ENCODE measurements around the gene PMP22.

PMP22 gene

DNA sequence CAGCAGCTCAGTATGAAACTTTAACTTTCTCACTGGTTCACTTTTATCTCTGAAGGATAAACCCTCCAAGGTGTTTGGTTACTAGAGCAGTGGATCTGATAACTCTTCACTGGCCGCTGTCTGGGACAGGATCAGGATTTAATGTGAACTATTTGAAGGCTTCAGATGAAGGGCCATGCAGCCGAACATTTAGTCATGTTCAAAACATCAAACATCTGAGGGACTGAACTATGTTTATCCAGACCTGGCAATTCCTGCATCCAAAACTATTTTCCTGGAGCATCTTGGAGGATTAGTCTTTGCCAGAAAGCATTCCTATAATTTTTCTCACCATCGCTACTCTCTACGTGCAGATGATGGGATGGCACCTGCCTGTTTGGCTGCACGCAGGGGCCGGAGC lies 20.3 kb upstream of the PMP22 start:
- Histone ChIP-seq H2BK12ac (ENCODE audit: low read length in 2 of 2) (no peak overlapping the region), H3K4ac (ENCODE audit: low read depth in 1 of 2, low read length in 2 of 2) (no peak overlapping the region), H3K79me1 (replicated peaks; ENCODE audit: low read length, poor library complexity, severe bottlenecking) (no peaks in the 10 kb centered on the region), H3K23ac (ENCODE audit: low read length in 2 of 2) (no peak overlapping the region), H3K9ac (ENCODE audit: low read length) (no peak overlapping the region), H2AK5ac (ENCODE audit: low read length, severe bottlenecking) (no peak overlapping the region), H4K91ac (ENCODE audit: low read length) (no peak overlapping the region), H3K27me3 (ENCODE audit: control insufficient read depth in 1 of 2, insufficient read depth in 1 of 2, low read length in 2 of 2) (no peaks in the 10 kb centered on the region), H3K4me2 (ENCODE audit: low read length, poor library complexity, severe bottlenecking) (no peak overlapping the region), H3K9me3 (ENCODE audit: control insufficient read depth, low read length) (no peaks in the 10 kb centered on the region), H2BK120ac (ENCODE audit: low read depth, low read length) (no peak overlapping the region), H3K27ac (ENCODE audit: low read length, poor library complexity, severe bottlenecking) (no peak overlapping the region), H4K8ac (ENCODE audit: low read length) (no peak overlapping the region), H2BK15ac (ENCODE audit: low read depth, poor library complexity, severe bottlenecking) (no peak overlapping the region), H3K4me1 (ENCODE audit: control insufficient read depth, insufficient read depth, low read depth, low read length) (peaks cover 4% of the 10 kb centered on the region), H3K18ac (ENCODE audit: low read depth in 1 of 2, low read length in 2 of 2) (no peak overlapping the region), H3K36me3 (ENCODE audit: control insufficient read depth in 1 of 2, insufficient read depth in 2 of 2, low read depth in 1 of 2, low read length in 2 of 2) (no peaks in the 10 kb centered on the region), H3K14ac (ENCODE audit: low read length in 2 of 2) (no peak overlapping the region), H2BK5ac (ENCODE audit: low read depth, low read length, poor library complexity, severe bottlenecking) (no peak overlapping the region), H3K4me3 (ENCODE audit: insufficient read depth in 1 of 2, low read depth in 1 of 2, low read length in 2 of 2) (no peak overlapping the region), H2AFZ (ENCODE audit: low read depth, low read length) (no peak overlapping the region)
- 92% methylated on average over 6 of the region's 6 CpGs for WGBS
- no peak for DNase-seq

DNA sequence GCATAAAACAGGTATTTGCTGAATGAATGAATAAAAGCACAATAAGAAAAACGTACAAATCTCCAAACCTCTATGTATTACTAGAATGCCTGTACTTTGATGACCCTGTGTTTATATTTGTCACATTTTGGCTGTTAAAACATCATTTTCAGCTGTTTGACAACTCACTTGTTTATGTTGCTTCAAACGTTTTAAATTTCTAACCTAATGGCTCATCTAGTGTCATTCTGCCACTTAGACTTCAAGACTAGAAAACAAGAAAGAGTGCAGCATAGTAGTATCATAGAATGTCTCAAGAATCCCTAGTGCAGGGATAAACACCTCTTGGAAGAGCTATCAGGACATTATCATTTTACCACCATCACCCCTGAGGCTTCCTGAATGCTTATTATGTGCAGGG lies 19.4 kb upstream of the PMP22 start:
- Histone ChIP-seq H3K27me3 (ENCODE audit: control insufficient read depth in 1 of 2, insufficient read depth in 1 of 2, low read length in 2 of 2) (no peaks in the 10 kb centered on the region), H3K4me2 (ENCODE audit: low read length, poor library complexity, severe bottlenecking) (no peak overlapping the region), H3K4ac (ENCODE audit: low read depth in 1 of 2, low read length in 2 of 2) (no peak overlapping the region), H4K8ac (ENCODE audit: low read length) (no peak overlapping the region), H3K23ac (ENCODE audit: low read length in 2 of 2) (no peak overlapping the region), H3K27ac (ENCODE audit: low read length, poor library complexity, severe bottlenecking) (no peak overlapping the region), H2BK5ac (ENCODE audit: low read depth, low read length, poor library complexity, severe bottlenecking) (no peak overlapping the region), H3K4me1 (ENCODE audit: control insufficient read depth, insufficient read depth, low read depth, low read length) (peaks cover 3% of the 10 kb centered on the region), H3K4me3 (ENCODE audit: insufficient read depth in 1 of 2, low read depth in 1 of 2, low read length in 2 of 2) (no peak overlapping the region), H3K9ac (ENCODE audit: low read length) (no peak overlapping the region), H2BK15ac (ENCODE audit: low read depth, poor library complexity, severe bottlenecking) (no peak overlapping the region), H2AK5ac (ENCODE audit: low read length, severe bottlenecking) (no peak overlapping the region), H3K79me1 (replicated peaks; ENCODE audit: low read length, poor library complexity, severe bottlenecking) (no peaks in the 10 kb centered on the region), H2BK12ac (ENCODE audit: low read length in 2 of 2) (no peak overlapping the region), H3K14ac (ENCODE audit: low read length in 2 of 2) (no peak overlapping the region), H3K9me3 (ENCODE audit: control insufficient read depth, low read length) (no peaks in the 10 kb centered on the region), H2AFZ (ENCODE audit: low read depth, low read length) (no peak overlapping the region), H3K18ac (ENCODE audit: low read depth in 1 of 2, low read length in 2 of 2) (no peak overlapping the region), H4K91ac (ENCODE audit: low read length) (no peak overlapping the region), H2BK120ac (ENCODE audit: low read depth, low read length) (no peak overlapping the region), H3K36me3 (ENCODE audit: control insufficient read depth in 1 of 2, insufficient read depth in 2 of 2, low read depth in 1 of 2, low read length in 2 of 2) (no peaks in the 10 kb centered on the region)
- WGBS: 0% methylated on average over 1 of the region's 2 CpGs
- DNase-seq: no peak

DNA sequence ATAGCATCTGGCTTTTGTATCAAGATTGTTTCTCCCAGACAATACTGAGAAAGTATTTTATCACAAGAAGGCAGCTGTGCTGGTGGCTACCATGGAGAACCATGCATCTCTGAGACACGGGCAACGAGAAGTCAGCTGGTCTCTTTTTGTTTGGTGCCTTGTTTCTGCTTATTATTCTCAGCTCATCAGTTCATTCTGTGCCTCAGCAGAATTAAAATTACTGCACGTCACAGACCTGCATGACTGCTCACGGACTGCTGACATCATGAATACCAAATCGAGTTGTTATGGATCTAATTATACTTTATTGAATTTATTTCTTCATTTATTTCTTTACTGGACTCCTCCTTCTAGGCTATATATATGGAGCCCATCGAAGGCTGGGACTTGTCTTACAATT lies 19.0 kb upstream of the PMP22 start:
- H2AFZ ChIP-seq (ENCODE audit: low read depth, low read length): no peak overlapping the region
- H2BK120ac ChIP-seq (ENCODE audit: low read depth, low read length): no peak overlapping the region
- no peak overlapping the region for H3K14ac ChIP-seq (ENCODE audit: low read length in 2 of 2)
- no peak overlapping the region for H3K18ac ChIP-seq (ENCODE audit: low read depth in 1 of 2, low read length in 2 of 2)
- no peaks in the 10 kb centered on the region for H3K27me3 ChIP-seq (ENCODE audit: control insufficient read depth in 1 of 2, insufficient read depth in 1 of 2, low read length in 2 of 2)
- H3K9me3 ChIP-seq (ENCODE audit: control insufficient read depth, low read length): no peaks in the 10 kb centered on the region
- H2BK5ac ChIP-seq (ENCODE audit: low read depth, low read length, poor library complexity, severe bottlenecking): no peak overlapping the region
- H4K8ac ChIP-seq (ENCODE audit: low read length): no peak overlapping the region
- no peaks in the 10 kb centered on the region for H3K79me1 ChIP-seq (replicated peaks; ENCODE audit: low read length, poor library complexity, severe bottlenecking)
- H3K4me2 ChIP-seq (ENCODE audit: low read length, poor library complexity, severe bottlenecking): no peak overlapping the region
- H3K23ac ChIP-seq (ENCODE audit: low read length in 2 of 2): no peak overlapping the region
- H3K36me3 ChIP-seq (ENCODE audit: control insufficient read depth in 1 of 2, insufficient read depth in 2 of 2, low read depth in 1 of 2, low read length in 2 of 2): no peaks in the 10 kb centered on the region
- no peak overlapping the region for H2BK15ac ChIP-seq (ENCODE audit: low read depth, poor library complexity, severe bottlenecking)
- H2AK5ac ChIP-seq (ENCODE audit: low read length, severe bottlenecking): no peak overlapping the region
- H4K91ac ChIP-seq (ENCODE audit: low read length): no peak overlapping the region
- H3K4ac ChIP-seq (ENCODE audit: low read depth in 1 of 2, low read length in 2 of 2): no peak overlapping the region
- H3K27ac ChIP-seq (ENCODE audit: low read length, poor library complexity, severe bottlenecking): no peak overlapping the region
- H3K4me3 ChIP-seq (ENCODE audit: insufficient read depth in 1 of 2, low read depth in 1 of 2, low read length in 2 of 2): no peak overlapping the region
- no peak overlapping the region for H3K9ac ChIP-seq (ENCODE audit: low read length)
- H2BK12ac ChIP-seq (ENCODE audit: low read length in 2 of 2): no peak overlapping the region
- no peaks in the 10 kb centered on the region for H3K4me1 ChIP-seq (ENCODE audit: control insufficient read depth, insufficient read depth, low read depth, low read length)
- 93% methylated on average over 2 of the region's 6 CpGs for WGBS
- DNase-seq: no peak

- WGBS: 97% methylated on average over 3 of the region's 3 CpGs
- H3K23ac ChIP-seq (ENCODE audit: low read length in 2 of 2): no peak overlapping the region
- no peak overlapping the region for H2AFZ ChIP-seq (ENCODE audit: low read depth, low read length)
- H4K8ac ChIP-seq (ENCODE audit: low read length): no peak overlapping the region
- H2BK15ac ChIP-seq (ENCODE audit: low read depth, poor library complexity, severe bottlenecking): no peak overlapping the region
- no peak overlapping the region for H3K14ac ChIP-seq (ENCODE audit: low read length in 2 of 2)
- no peak overlapping the region for H3K4me2 ChIP-seq (ENCODE audit: low read length, poor library complexity, severe bottlenecking)
- H3K4me3 ChIP-seq (ENCODE audit: insufficient read depth in 1 of 2, low read depth in 1 of 2, low read length in 2 of 2): no peak overlapping the region
- no peak overlapping the region for H2BK12ac ChIP-seq (ENCODE audit: low read length in 2 of 2)
- no peak overlapping the region for H3K9ac ChIP-seq (ENCODE audit: low read length)
- H3K9me3 ChIP-seq (ENCODE audit: control insufficient read depth, low read length): no peaks in the 10 kb centered on the region
- H2BK5ac ChIP-seq (ENCODE audit: low read depth, low read length, poor library complexity, severe bottlenecking): no peak overlapping the region
- no peaks in the 10 kb centered on the region for H3K79me1 ChIP-seq (replicated peaks; ENCODE audit: low read length, poor library complexity, severe bottlenecking)
- DNase-seq: no peak
- H3K36me3 ChIP-seq (ENCODE audit: control insufficient read depth in 1 of 2, insufficient read depth in 2 of 2, low read depth in 1 of 2, low read length in 2 of 2): no peaks in the 10 kb centered on the region
- no peak overlapping the region for H2AK5ac ChIP-seq (ENCODE audit: low read length, severe bottlenecking)
- H4K91ac ChIP-seq (ENCODE audit: low read length): no peak overlapping the region
- no peak overlapping the region for H2BK120ac ChIP-seq (ENCODE audit: low read depth, low read length)
- H3K4ac ChIP-seq (ENCODE audit: low read depth in 1 of 2, low read length in 2 of 2): no peak overlapping the region
- no peak overlapping the region for H3K27ac ChIP-seq (ENCODE audit: low read length, poor library complexity, severe bottlenecking)
- peaks cover 5% of the 10 kb centered on the region for H3K4me1 ChIP-seq (ENCODE audit: control insufficient read depth, insufficient read depth, low read depth, low read length)
- no peaks in the 10 kb centered on the region for H3K27me3 ChIP-seq (ENCODE audit: control insufficient read depth in 1 of 2, insufficient read depth in 1 of 2, low read length in 2 of 2)
- no peak overlapping the region for H3K18ac ChIP-seq (ENCODE audit: low read depth in 1 of 2, low read length in 2 of 2)
Observed at GRCh38 chr17:15281909-15282308, 16.8 kb upstream of the PMP22 start.

Data from mesenchymal stem cell (in vitro differentiated cells and primary cell).